ENCODE results near the gene ARHGAP8.
"Not testable (repeated sequence)": the region's sequence is repeated elsewhere in the genome, so short reads cannot be mapped to it uniquely, and the experiment has no call there.

Gene ARHGAP8

GRCh38 chr22:44734801-44735517, 17.4 kb upstream of the ARHGAP8 start:
- DNase-seq (ENCODE audit: low read depth): no peak
- no peak overlapping the region for H3K4me3 ChIP-seq (ENCODE audit: low read length)
- no peak for TF ChIP-seq CTCF (conservative IDR thresholded peaks at IDR 0.05; ENCODE audit: low read depth, low read length)

GRCh38 chr22:44735518-44736428, 16.6 kb upstream of the ARHGAP8 start:
- no peak overlapping the region for H3K4me3 ChIP-seq (ENCODE audit: low read length)
- peak; percentile 84 for TF ChIP-seq CTCF (conservative IDR thresholded peaks at IDR 0.05; ENCODE audit: low read depth, low read length)
- no peak for DNase-seq (ENCODE audit: low read depth)

- no peak for TF ChIP-seq CTCF (conservative IDR thresholded peaks at IDR 0.05; ENCODE audit: low read depth, low read length)
- no peak for DNase-seq (ENCODE audit: low read depth)
- H3K4me3 ChIP-seq (ENCODE audit: low read length): no peak overlapping the region
These were observed 15.6 kb upstream of the ARHGAP8 start for GRCh38 chr22:44736581-44737405.

GRCh38 chr22:44737406-44738346, 14.7 kb upstream of the ARHGAP8 start:
- no peak for DNase-seq (ENCODE audit: low read depth)
- H3K4me3 ChIP-seq (ENCODE audit: low read length): no peak overlapping the region
- TF ChIP-seq CTCF (conservative IDR thresholded peaks at IDR 0.05; ENCODE audit: low read depth, low read length): no peak

GRCh38 chr22:44738347-44738715, 14.0 kb upstream of the ARHGAP8 start:
- no peak for TF ChIP-seq CTCF (conservative IDR thresholded peaks at IDR 0.05; ENCODE audit: low read depth, low read length)
- DNase-seq (ENCODE audit: low read depth): peak; percentile 68
- no peak overlapping the region for H3K4me3 ChIP-seq (ENCODE audit: low read length)

- no peak overlapping the region for H3K4me3 ChIP-seq (ENCODE audit: low read length)
- DNase-seq (ENCODE audit: low read depth): no peak
- no peak for TF ChIP-seq CTCF (conservative IDR thresholded peaks at IDR 0.05; ENCODE audit: low read depth, low read length)
These were observed 13.4 kb upstream of the ARHGAP8 start for GRCh38 chr22:44739024-44739423.

GRCh38 chr22:44739666-44740065, 12.7 kb upstream of the ARHGAP8 start:
- not testable (repeated sequence) for DNase-seq (ENCODE audit: low read depth); H3K4me3 ChIP-seq (ENCODE audit: low read length)
